Subcutaneous adipose tissue (tissue), 4 donors: ENCODE measurements around the gene CEP44. TPM values are rescaled to one million over a fixed set of nuclear protein-coding genes. Genes with fewer than 3 reads are reported as not detected.

Experiments
- CTCF ChIP-seq: fragments of 450-650 bp; IDR thresholded peaks from one replicate; pipeline ENCODE4 v1.5.1; 2016; ENCODE audit warnings: low read depth, mild to moderate bottlenecking, control low read depth, antibody characterized with exemption, moderate library complexity
- total RNA-seq, 4 donors: library from RNA; depleted of rRNA; stranded (reverse); fragments of >200 nt; gene quantifications; one replicate each; pipeline ENCODE4 v1.1.0, GENCODE V29; 2016

The CEP44 gene
- total RNA-seq, 4 donors from 2014 or later = 14.7 to 18.7 (median 18.4) TPM

- no peak for TF ChIP-seq CTCF
Measured at GRCh38 chr4:174316546-174316945, 32.8 kb downstream of the CEP44 start.

- TF ChIP-seq CTCF = no peak
Measured at GRCh38 chr4:174316954-174317353, 33.2 kb downstream of the CEP44 start.

- TF ChIP-seq CTCF = no peak
Measured at GRCh38 chr4:174317531-174317930, 33.8 kb downstream of the CEP44 start.

- TF ChIP-seq CTCF = no peak
Measured at GRCh38 chr4:174318829-174319764, 35.4 kb downstream of the CEP44 start.

GRCh38 chr4:174320494-174321199 is 36.9 kb downstream of the CEP44 start:
- TF ChIP-seq CTCF = no peak

- no peak for TF ChIP-seq CTCF
Measured at GRCh38 chr4:174324236-174324635, 40.5 kb downstream of the CEP44 start.

- TF ChIP-seq CTCF = no peak
Measured at GRCh38 chr4:174324725-174325124, 41.0 kb downstream of the CEP44 start.
